AG09319 (cell line): ENCODE data around the gene TTK.
"Not testable (repeated sequence)": the region's sequence is repeated elsewhere in the genome, so short reads cannot be mapped to it uniquely, and the experiment has no call there.

ENCODE experiments used
- DNase-seq: peaks from one replicate; pipeline ENCODE4 v3.0.0-alpha.2; 2010; ENCODE audit warnings: low read depth; ENCODE audit errors: extremely low read depth
- CTCF ChIP-seq: IDR thresholded peaks from 2 replicates; pipeline ENCODE4 v1.5.1; 2011; ENCODE audit warnings: low read depth, mild to moderate bottlenecking, inconsistent platforms, low read length, moderate library complexity

TTK gene

GRCh38 chr6:80021131-80021530 lies 16.7 kb downstream of the TTK start:
- no peak for TF ChIP-seq CTCF
- DNase-seq, result no peak

GRCh38 chr6:80021591-80021990 lies 17.1 kb downstream of the TTK start:
- no peak for DNase-seq
- no peak for TF ChIP-seq CTCF

GRCh38 chr6:80022803-80023202 lies 18.4 kb downstream of the TTK start:
- TF ChIP-seq CTCF, result no peak
- no peak for DNase-seq

- no peak for TF ChIP-seq CTCF
- no peak for DNase-seq
Observed at GRCh38 chr6:80028589-80028988, 24.1 kb downstream of the TTK start.

GRCh38 chr6:80029470-80029869 lies 25.0 kb downstream of the TTK start:
- TF ChIP-seq CTCF, result no peak
- no peak for DNase-seq

- DNase-seq, result not testable (repeated sequence)
Observed at GRCh38 chr6:80048220-80048619, 43.8 kb downstream of the TTK start.

- no peak for TF ChIP-seq CTCF
Observed at GRCh38 chr6:80060774-80061173, 56.3 kb downstream of the TTK start.

GRCh38 chr6:80068146-80068545 lies 63.7 kb downstream of the TTK start:
- DNase-seq, result not testable (repeated sequence)

More at GRCh38 chr6:80060774-80061173, 56.3 kb downstream of the TTK start:
- DNase-seq, result no peak

- DNase-seq, result not testable (repeated sequence)
Observed at GRCh38 chr6:80070431-80070830, 66.0 kb downstream of the TTK start.
